WTC11 (cell line): ENCODE data around the gene PPP1R11. TPM values are rescaled to one million over a fixed set of nuclear protein-coding genes. Genes with fewer than 3 reads are reported as not detected.

ENCODE experiments used
- ATAC-seq: fragments of 200-7000 bp; cut with Tn5 transposase; 2 replicates; pipeline ENCODE4 v1.10.0; 2021; ENCODE audit warnings: mild to moderate bottlenecking, moderate library complexity
- CTCF ChIA-PET: fragments of 300-600 bp; sonication (Branson Sonifier 250); formaldehyde crosslinking; loops from one replicate; lab custom pipeline; 2021; ENCODE audit warnings: antibody characterized with exemption; lab: Charles Lee
- POLR2A ChIA-PET: fragments of 350-600 bp; sonication (Branson Sonifier 250); formaldehyde crosslinking; loops from one replicate; lab custom pipeline; 2021; ENCODE audit warnings: antibody characterized with exemption; lab: Charles Lee
- DNase-seq: peaks from one replicate; pipeline ENCODE4 v3.0.0; 2021; ENCODE audit warnings: low spot score
- H3K27ac Mint-ChIP-seq: 2 replicates; pipeline ENCODE4 v1.8.0; 2021; ENCODE audit warnings: mixed read lengths
- H3K27me3 Mint-ChIP-seq: 2 replicates; pipeline ENCODE4 v1.8.0; 2021; ENCODE audit warnings: low read depth, mild to moderate bottlenecking, moderate library complexity, mixed read lengths
- H3K36me3 Mint-ChIP-seq: 2 replicates; pipeline ENCODE4 v1.8.0; 2021; ENCODE audit warnings: mixed read lengths
- H3K4me1 Mint-ChIP-seq: 2 replicates; pipeline ENCODE4 v1.8.0; 2022; ENCODE audit warnings: mixed read lengths
- H3K4me3 Mint-ChIP-seq: 2 replicates; pipeline ENCODE4 v1.8.0; 2021; ENCODE audit warnings: mild to moderate bottlenecking, moderate library complexity, mixed read lengths
- H3K9me3 Mint-ChIP-seq: 2 replicates; pipeline ENCODE4 v1.8.0; 2021; ENCODE audit warnings: mixed read lengths
- ARID4B ChIP-seq: sonication (generic); formaldehyde crosslinking; IDR thresholded peaks from 2 replicates; pipeline ENCODE4 v1.8.0; 2023; ENCODE audit warnings: missing genetic modification reagents, mild to moderate bottlenecking, borderline replicate concordance
- ATF3 ChIP-seq: sonication (generic); formaldehyde crosslinking; conservative IDR thresholded peaks from 2 replicates; pipeline ENCODE4 v1.8.1; 2022; ENCODE audit warnings: mild to moderate bottlenecking, missing genetic modification reagents
- CREM ChIP-seq: sonication (generic); formaldehyde crosslinking; IDR thresholded peaks from 2 replicates; pipeline ENCODE4 v1.8.1; 2022; ENCODE audit warnings: mild to moderate bottlenecking, missing genetic modification reagents, moderate library complexity
- E2F4 ChIP-seq: sonication (generic); formaldehyde crosslinking; IDR thresholded peaks from 2 replicates; pipeline ENCODE4 v1.8.1; 2022; ENCODE audit warnings: low read depth, mild to moderate bottlenecking, moderate library complexity, missing genetic modification reagents, borderline replicate concordance
- E2F5 ChIP-seq: sonication (generic); formaldehyde crosslinking; IDR thresholded peaks from 2 replicates; pipeline ENCODE4 v1.8.1; 2022; ENCODE audit warnings: mild to moderate bottlenecking, moderate library complexity, missing genetic modification reagents
- ERG ChIP-seq: fragments of 250-450 bp; sonication (Bioruptor Pico); IDR thresholded peaks from 2 replicates; pipeline ENCODE4 v1.8.0; 2021; ENCODE audit warnings: mild to moderate bottlenecking
- ESRRA ChIP-seq: sonication (generic); formaldehyde crosslinking; IDR thresholded peaks from 2 replicates; pipeline ENCODE4 v1.8.1; 2022; ENCODE audit warnings: mild to moderate bottlenecking, missing genetic modification reagents, borderline replicate concordance
- FOXP1 ChIP-seq: sonication (generic); formaldehyde crosslinking; IDR thresholded peaks from 2 replicates; pipeline ENCODE4 v1.8.0; 2022; ENCODE audit warnings: missing genetic modification reagents, mild to moderate bottlenecking, moderate library complexity, borderline replicate concordance
- JAZF1 ChIP-seq: fragments of 250-450 bp; sonication (Bioruptor Pico); IDR thresholded peaks from 2 replicates; pipeline ENCODE4 v1.9.0; 2021; ENCODE audit warnings: moderate library complexity, mild to moderate bottlenecking, inconsistent platforms
- MAX ChIP-seq: sonication (generic); formaldehyde crosslinking; IDR thresholded peaks from 2 replicates; pipeline ENCODE4 v1.8.0; 2022; ENCODE audit warnings: mild to moderate bottlenecking, missing genetic modification reagents
- MYBL2 ChIP-seq: sonication (generic); formaldehyde crosslinking; IDR thresholded peaks from 2 replicates; pipeline ENCODE4 v1.8.1; 2023; ENCODE audit warnings: mild to moderate bottlenecking, moderate library complexity, missing genetic modification reagents
- NFYB ChIP-seq: sonication (generic); formaldehyde crosslinking; conservative IDR thresholded peaks from 2 replicates; pipeline ENCODE4 v1.8.0; 2022; ENCODE audit warnings: low read depth, missing genetic modification reagents
- PRDM15 ChIP-seq: sonication (generic); formaldehyde crosslinking; IDR thresholded peaks from 2 replicates; pipeline ENCODE4 v1.8.0; 2022; ENCODE audit warnings: missing genetic modification reagents
- SMAD4 ChIP-seq: sonication (generic); formaldehyde crosslinking; IDR thresholded peaks from 2 replicates; pipeline ENCODE4 v1.8.0; 2022; ENCODE audit warnings: mild to moderate bottlenecking, missing genetic modification reagents
- SOX15 ChIP-seq: fragments of 250-450 bp; sonication (Bioruptor Pico); IDR thresholded peaks from 2 replicates; pipeline ENCODE4 v1.9.0; 2021; ENCODE audit warnings: mild to moderate bottlenecking
- SP1 ChIP-seq: sonication (generic); formaldehyde crosslinking; conservative IDR thresholded peaks from 2 replicates; pipeline ENCODE4 v1.8.1; 2022; ENCODE audit warnings: missing genetic modification reagents
- TEAD1 ChIP-seq: sonication (generic); formaldehyde crosslinking; IDR thresholded peaks from 2 replicates; pipeline ENCODE4 v1.8.0; 2022; ENCODE audit warnings: mild to moderate bottlenecking, missing genetic modification reagents
- USF1 ChIP-seq: sonication (generic); formaldehyde crosslinking; IDR thresholded peaks from 2 replicates; pipeline ENCODE4 v1.8.0; 2022; ENCODE audit warnings: mild to moderate bottlenecking, missing genetic modification reagents
- ZNF219 ChIP-seq: sonication (generic); formaldehyde crosslinking; IDR thresholded peaks from 2 replicates; pipeline ENCODE4 v1.8.0; 2023; ENCODE audit warnings: missing genetic modification reagents, mild to moderate bottlenecking, borderline replicate concordance
- ZNF281 ChIP-seq: sonication (generic); formaldehyde crosslinking; IDR thresholded peaks from 2 replicates; pipeline ENCODE4 v1.8.0; 2023; ENCODE audit warnings: mild to moderate bottlenecking, missing genetic modification reagents
- ZNF396 ChIP-seq: fragments of 250-450 bp; sonication (Bioruptor Pico); IDR thresholded peaks from 2 replicates; pipeline ENCODE4 v1.8.0; 2021; ENCODE audit warnings: mild to moderate bottlenecking, moderate library complexity, borderline replicate concordance
- total RNA-seq: library from RNA; stranded (reverse); gene quantifications from 3 replicates; pipeline ENCODE4 v1.2.3, GENCODE V29; 2021

Gene PPP1R11
- total RNA-seq, 1 experiment from 2014 or later: 25.0 TPM

- DNase-seq (peak; percentile 35), ATAC-seq (no peak)
- no peaks in the 10 kb centered on the region for H3K9me3 Mint-ChIP-seq
- H3K27ac Mint-ChIP-seq: no peak overlapping the region
- peak overlapping the region; percentile 55 for H3K4me3 Mint-ChIP-seq
- peaks cover 65% of the 10 kb centered on the region for H3K27me3 Mint-ChIP-seq
- H3K36me3 Mint-ChIP-seq: no peaks in the 10 kb centered on the region; the same call in 1 of the 2 replicates
- H3K4me1 Mint-ChIP-seq: peaks cover 36% of the 10 kb centered on the region
- CTCF ChIA-PET: interaction anchor here (0.6 to 1.7 kb wide), 4 partner anchors 31 to 324 kb away, joined by 3 to 5 read pairs (median 4); no protein-coding TSS in a partner anchor
- POLR2A ChIA-PET: no interaction called here
- TF ChIP-seq PRDM15 (CRISPR knock-in tag): no peak
- 0 out of 2 replicates have a peak, but pooled peaks have one; percentile 48 for TF ChIP-seq FOXP1 (CRISPR knock-in tag)
- no peak for TF ChIP-seq SMAD4 (CRISPR knock-in tag)
- no peak for TF ChIP-seq TEAD1 (CRISPR knock-in tag)
- no peak for TF ChIP-seq ATF3 (CRISPR knock-in tag)
- no peak for TF ChIP-seq USF1
- TF ChIP-seq ZNF396 (CRISPR knock-in tag): no peak
- no peak for TF ChIP-seq NFYB
- no peak for TF ChIP-seq SOX15 (CRISPR knock-in tag)
- no peak for TF ChIP-seq JAZF1 (CRISPR knock-in tag)
- no peak for TF ChIP-seq ZNF281 (CRISPR knock-in tag)
- TF ChIP-seq ZNF219 (CRISPR knock-in tag): no peak
- no peak for TF ChIP-seq MYBL2 (CRISPR knock-in tag)
- TF ChIP-seq ERG (CRISPR knock-in tag): no peak
- TF ChIP-seq ARID4B (CRISPR knock-in tag): no peak
- peak; percentile 14; the same call in 1 of the 2 replicates for TF ChIP-seq MAX (CRISPR knock-in tag)
- TF ChIP-seq ESRRA (CRISPR knock-in tag): no peak
- TF ChIP-seq SP1: 0 out of 2 replicates have a peak, but pooled peaks have one; percentile 31
- no peak for TF ChIP-seq E2F4 (CRISPR knock-in tag)
- TF ChIP-seq E2F5 (CRISPR knock-in tag): no peak
- TF ChIP-seq CREM (CRISPR knock-in tag): no peak
Measured at GRCh38 chr6:30071081-30071818, 4.3 kb downstream of the PPP1R11 start.
